HG03064 (cell line): ENCODE results near the gene PXN.
A peak's percentile ranks its signal among the peaks of the same experiment; 100 is the strongest.
"Not testable (repeated sequence)": the region's sequence is repeated elsewhere in the genome, so short reads cannot be mapped to it uniquely, and the experiment has no call there.

Experiments used
- ATAC-seq: cut with Tn5 transposase; IDR thresholded peaks from one replicate; pipeline ENCODE4 v1.9.1; 2021; ENCODE audit warnings: low read depth; ENCODE audit not compliant: unreplicated experiment

Gene PXN

DNA sequence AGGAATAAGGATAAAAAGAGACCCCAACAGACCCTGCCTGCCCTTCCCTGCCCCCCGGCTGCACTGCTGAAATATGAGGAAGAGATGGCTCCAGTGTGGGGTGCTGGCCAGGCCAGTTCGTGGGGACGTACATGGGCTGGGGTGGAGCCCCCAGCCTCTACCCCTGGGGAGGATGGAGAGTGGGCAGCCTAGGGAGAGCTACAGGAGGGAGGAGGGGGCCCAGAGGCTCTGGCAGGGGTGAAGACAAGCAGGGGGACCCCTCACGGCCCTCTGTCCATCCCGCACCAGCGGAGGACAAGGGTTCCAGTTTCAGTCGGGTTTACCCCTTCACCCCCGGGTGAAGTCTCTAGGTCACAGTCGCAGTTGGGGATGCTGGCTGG is 53.6 kb downstream of the PXN start:
- ATAC-seq = no peak

DNA sequence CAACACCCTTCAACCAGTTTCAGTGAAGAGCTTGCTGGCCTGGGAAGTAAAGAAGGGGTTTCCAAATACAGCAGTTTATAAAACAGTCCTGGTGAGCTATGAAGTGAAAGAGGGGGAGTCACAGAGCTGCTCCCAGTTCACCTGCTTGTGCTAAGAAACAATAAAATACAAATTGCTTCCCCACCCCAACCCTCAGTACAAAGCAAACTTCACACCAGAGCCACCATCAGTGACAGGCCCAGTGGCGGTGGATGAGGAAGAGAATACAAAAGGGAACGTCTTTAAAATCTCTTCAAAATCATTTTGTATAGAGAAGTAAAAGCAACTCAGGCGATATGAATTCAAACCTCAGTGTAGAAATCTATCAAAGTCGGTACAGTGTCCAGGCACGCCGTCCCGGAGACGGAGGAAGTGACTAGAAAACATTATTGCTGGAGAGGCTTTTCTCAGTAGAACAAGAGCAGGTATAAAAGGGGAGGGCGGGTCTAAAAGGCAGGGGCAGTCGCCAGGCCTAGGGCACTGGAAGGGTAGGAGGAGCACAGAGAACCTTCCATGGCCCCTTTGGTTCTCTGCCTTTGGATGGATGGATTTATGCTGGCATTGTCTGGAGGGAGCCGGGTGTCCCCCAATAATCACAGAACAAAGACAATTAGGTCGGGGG is 54.2 kb downstream of the PXN start:
- ATAC-seq = no peak

DNA sequence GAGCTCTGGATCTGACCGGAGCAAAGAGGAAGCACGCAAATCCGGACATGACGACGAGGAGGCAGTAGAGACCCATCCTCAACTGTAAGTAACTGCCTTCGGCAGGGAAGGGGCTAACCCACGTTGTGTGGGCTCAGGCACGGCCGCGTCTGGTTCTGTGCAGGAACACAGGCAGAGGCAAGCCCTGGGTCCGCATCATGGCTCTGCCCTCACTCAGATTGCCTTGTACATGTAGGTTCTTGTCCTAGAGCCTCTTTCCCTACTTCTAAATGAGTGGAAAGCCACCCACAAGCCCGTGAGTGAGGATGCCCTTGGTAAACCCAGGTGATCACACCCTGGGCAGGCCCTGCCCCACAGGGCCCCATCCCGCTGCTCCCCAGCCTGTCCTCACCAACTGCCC is 55.7 kb downstream of the PXN start:
- no peak for ATAC-seq

DNA sequence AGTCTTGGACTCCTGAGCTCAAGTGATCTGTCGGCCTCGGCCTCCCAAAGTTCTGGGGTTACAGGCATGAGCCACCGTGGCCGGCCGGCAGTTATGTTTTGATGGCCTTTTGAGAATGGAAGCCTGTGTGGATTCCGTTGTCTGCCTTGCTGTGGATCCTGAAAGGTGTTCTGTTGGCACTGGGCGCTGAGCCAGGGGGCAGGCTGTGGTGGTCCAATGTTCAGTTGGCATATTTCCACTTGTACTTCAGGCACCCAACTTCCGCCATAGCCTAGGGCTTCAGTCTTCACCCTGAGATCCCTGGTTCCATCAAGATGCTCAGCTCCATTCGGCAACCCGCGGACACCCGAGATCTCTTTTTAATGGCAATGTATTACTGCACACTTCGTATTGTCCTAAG is 58.3 kb downstream of the PXN start:
- no peak for ATAC-seq

DNA sequence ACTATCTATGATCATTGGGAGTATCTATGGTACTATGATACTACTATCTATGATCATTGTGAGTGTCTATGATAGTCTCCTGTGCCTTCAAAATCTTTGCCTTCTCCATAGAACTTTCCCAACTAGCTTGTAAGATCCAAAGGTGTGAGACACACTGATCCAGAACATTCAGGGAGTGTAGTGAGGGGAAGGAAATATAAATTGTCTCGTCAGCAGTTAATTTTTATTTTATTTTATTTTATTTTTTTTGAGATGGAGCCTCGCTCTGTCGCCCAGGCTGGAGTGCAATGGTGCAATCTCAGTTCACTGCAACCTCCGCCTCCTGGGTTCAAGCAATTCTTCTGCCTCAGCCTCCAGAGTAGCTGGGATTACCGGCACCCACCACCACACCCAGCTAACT is 58.7 kb downstream of the PXN start:
- ATAC-seq = not testable (repeated sequence)

DNA sequence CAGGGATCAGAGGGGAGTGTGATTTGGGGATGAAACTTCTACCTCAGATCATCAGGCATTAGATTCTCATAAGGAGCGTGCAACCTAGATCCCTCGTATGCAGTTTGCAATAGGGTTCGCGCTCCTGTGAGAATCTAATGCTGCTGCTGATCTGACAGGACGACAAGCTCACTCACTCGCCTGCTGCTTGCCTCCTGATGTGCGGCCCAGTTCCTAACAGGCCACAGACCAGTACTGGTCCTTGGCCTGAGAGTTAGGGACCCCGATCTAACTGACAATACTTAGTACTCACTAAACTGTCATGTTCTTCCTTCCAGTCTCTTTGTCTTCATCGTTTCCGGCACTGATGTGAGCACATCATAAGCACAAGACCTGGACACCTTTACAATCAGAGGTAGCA is 59.3 kb downstream of the PXN start:
- no peak for ATAC-seq

DNA sequence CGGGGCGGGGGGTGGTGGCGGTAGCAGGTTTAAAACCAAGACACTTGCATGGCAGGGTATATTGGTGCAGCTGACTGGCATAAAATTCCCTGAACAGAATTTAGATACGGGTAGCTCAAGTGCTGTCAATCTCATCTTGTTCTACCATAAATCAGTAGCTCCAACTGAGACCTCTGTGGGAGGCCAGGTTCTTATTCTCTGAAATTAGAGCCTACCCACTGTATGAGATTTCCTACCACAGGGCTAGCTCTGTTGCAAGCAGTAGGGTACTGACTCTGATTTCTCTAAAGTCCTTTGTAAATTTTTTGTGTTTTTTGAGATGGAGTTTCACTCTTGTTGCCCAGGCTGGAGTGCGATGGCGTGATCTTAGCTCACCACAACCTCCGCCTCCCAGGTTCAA is 61.4 kb downstream of the PXN start:
- no peak for ATAC-seq

DNA sequence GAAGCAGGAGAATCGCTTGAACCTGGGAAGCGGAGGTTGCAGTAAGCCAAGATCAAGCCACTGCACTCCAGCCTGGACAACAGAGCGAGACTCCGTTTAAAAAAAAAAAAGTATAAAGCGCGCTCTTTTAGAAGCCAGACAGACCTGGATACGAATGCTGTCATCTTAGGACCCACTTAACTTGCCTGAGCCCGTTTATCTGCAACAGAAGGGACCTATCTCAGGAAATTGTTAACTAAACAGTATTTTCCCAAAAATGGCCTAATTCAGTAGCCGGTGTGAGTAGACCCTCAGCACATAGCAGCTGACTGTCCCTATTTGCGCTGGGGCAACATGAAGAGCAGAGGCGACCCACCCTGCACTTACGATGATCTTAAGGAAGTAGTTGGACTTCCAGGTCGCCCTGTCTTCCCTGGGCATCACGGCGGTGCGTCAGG is 65.1 kb downstream of the PXN start:
- ATAC-seq = no peak

DNA sequence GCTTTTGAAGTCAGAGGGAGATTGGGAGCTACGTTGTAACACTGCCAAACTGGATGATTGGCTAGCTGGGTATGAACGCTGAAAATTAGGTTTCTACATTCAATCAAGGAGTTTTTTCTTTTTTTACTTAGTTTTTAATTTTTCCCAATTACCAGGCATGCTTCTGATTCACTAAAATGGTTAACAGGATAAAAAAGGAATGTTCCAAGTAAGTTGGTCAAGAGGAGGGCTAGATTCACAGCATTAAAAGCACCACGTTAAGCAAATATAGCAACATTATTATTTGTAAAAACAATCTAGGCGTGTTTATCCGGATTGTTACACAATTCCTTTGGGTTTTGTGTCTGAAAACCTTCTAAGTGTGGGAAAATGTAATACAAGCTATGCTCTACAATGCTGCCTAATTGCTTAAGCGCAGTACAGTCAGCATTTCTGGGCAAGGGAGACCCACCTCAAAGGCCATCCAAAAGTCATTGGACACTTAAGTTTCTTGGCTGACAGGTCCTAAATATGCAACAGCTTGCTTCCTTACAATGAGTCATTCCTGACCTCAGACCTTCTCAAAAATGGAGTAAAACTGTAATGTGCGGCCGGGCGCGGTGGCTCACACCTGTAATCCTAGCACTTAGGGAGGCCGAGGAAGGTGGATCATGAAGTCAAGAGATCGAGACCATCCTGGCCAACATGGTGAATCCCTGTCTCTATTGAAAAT is 65.8 kb downstream of the PXN start:
- no peak for ATAC-seq

DNA sequence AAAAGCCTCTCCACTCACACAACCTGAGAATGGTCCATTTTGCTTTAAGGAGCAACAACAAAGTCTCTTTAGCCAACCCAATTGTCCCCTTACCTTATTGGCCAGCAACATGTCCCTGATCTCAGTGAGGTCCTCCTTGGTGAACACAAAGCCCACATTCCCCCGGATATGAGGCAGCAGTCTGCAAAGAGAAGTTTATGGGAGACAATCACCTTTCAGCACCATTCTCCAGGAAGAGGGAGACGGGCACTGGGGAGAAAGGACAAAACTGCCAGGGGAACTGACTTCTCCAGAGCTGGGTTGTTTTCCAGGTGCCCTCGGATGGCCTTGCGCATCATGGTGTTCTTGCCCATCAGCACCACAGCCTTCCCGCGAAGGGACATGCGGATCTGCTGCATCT is 66.5 kb downstream of the PXN start:
- no peak for ATAC-seq

DNA sequence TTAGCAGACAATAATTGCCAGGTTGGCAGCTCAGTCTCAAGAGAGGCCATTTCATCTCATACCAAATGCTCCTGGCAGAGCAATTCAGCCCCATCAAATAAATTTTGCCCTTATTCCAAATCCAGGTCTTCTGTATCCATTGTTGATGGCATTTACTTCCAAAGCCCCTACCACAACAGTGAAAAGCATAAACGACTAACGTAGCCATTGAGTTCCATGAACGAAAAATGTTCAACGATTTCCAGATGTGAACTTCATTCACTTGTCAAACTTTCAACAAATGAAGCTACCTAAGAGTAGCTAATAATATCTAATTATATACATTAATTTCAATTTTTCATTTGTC is 68.0 kb downstream of the PXN start:
- ATAC-seq = no peak

DNA sequence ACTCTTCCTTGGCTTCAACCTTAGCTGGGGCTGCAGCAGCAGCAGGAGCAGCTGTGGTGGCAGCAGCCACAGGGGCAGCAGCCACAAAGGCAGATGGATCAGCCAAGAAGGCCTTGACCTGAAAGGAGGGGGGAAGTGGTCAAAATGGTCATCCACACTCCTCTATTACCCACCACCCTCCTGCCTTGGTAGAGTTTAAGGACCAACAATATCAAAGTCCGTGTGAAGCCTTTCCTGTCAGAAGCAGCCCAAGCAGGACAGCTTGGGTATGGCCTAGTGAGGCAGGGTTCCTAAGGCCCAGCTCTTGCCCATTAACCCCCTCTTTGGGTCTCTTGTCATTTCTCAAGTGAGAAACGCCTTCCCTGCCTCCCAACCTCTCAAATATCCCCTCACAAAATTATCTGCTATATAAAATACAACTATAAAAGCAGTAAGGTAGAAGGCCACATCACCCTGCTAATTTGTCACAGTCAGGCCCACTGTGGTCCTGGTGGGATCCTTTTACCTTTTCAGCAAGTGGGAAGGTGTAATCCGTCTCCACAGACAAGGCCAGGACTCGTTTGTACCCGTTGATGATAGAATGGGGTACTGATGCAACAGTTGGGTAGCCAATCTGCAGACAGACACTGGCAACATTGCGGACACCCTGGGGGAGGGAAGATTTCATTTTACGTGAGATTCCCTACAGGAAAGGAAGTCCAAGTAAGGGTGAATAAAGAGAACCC is 68.6 kb downstream of the PXN start:
- ATAC-seq = not testable (repeated sequence)

DNA sequence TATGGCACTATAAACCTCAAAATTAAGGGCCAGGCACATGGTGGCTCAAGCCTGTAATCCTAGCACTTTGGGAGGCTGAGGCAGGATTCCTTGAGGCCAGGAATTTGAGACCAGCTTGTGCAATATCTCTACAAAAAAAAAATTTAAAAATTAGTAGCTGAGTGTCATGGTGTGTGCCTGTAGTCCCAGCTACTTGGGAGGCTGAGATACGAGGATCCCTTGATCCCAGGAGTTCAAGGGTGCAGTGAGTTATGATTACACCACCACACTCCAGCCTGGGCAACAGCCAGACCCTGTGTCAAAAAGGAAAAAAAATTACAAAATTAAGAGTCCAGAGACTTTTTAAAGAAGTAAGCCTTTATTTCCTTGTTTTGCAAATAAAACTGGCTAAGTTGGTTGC is 69.2 kb downstream of the PXN start:
- ATAC-seq = no peak

DNA sequence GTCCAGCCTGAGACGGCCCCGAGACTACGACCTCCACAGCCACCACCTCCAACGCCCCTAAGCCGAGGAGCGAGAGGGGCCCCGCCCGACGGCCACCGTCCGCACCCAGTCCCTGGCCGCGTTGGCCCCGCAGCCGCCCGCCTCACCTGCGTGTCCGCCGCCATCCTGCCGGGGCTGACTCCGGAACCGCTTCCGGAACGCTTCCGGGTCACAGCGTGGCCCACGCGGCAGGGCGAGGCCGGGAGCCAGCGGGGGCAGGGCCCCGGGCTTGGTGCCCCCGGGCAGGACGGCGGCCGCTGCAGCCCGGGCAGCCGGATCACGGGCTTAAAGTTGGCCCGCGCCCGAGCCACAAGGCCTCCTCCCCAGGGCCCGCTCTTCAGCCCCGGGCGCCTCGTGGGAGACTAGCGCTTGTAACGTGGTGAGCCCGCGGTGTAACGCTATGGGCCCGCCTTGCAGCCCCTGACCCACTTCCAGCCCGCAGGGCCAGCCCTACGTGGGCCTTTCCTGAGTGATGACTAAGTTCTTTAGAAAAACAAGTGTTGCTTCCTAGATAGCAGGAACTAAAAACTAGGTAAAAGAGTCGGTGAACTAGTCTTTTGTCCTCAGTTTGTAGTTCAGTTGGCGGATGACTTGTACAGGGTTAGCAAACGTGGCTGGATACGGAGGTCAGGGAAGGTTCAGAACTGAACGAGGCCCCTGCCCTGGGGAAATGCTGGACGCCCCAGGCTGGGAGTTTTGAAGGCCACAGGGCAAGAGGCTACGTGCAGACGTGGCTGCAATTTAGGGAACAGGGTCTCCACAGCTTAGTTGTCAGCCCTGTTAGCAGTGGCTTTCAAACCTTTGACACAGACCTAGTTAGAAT is 70.8 kb downstream of the PXN start, which contains the start of gene GCN1:
Gene GCN1 (minus strand): TSS at position 182 of the 862 bp plus-strand sequence. CDS start 18 bp downstream, at position 164.
- ATAC-seq = peak; percentile 76

DNA sequence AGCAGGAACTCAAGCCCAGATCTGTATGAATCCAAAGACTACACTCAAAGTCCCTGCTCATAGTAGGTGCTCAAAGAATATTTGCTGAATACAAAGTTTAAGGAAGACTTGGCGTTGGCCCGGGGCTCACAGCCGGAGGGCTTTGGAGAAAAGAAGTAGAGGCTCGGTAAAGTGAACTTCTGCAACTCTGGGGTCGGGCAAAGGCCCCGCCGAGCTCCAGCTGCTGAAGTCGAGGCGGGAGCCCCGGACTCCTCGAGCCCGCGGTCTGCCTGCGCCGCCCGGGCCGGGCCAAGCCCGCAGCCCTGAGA is 71.3 kb downstream of the PXN start:
- ATAC-seq = peak; percentile 32

DNA sequence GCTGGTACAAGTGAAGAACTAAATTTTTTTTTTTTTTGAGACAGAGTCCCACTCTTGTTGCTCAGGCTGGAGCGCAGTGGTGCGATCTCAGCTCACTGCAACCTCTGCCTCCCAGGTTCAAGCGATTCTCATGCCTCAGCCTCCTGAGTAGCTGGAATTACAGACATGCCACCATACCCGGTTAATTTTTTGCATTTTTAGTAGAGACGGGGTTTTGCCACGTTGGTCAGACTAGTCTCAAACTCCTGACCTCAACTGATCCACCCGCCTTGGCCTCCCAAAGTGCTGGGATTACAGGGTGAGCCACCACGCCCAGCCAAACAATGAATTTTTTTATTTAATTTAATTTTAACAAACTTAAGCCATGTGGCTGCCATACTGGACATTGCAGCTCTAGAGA is 72.2 kb downstream of the PXN start:
- not testable (repeated sequence) for ATAC-seq

DNA sequence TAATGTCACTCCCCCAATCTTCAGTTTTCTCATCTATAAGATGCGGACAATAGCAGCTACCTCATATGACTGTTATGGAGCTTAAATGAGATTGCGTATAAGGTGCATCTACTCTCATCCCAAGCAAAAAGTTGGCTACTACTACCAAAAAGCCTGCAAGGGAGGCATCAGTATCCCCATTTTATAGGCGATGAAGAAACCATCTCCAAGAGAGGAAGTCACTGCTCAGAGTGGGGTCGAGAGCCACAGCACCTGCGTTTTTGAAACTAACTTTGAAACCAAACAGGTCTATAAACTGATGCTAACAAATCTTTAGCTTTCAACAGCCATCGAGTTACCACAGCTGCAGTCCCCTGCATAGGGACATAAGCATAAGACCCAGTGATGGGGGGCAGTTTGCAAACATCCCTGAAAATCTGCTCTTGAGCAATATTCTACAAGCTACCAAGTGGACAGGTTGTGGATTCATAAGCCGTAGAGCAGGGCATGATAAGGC is 74.5 kb downstream of the PXN start:
- no peak for ATAC-seq

DNA sequence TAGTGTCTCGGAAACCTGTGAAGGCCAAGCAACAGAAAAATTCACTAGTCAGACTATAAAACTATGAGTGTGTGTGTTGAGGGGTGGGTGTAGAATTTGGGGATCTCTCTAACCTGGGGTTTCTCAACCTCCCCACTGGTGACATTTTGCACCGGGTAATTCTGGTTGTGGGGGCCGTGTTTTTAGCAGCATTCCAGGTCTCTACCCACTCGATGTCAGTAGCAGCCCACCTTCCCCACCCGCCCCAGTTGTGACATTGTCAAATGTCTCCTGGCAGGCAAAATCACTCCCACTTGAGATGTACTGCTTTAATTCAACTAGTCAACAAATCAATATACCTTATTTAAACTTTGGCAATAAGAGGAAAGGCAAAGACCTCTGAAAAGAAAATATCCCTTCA is 75.1 kb downstream of the PXN start:
- ATAC-seq = no peak

DNA sequence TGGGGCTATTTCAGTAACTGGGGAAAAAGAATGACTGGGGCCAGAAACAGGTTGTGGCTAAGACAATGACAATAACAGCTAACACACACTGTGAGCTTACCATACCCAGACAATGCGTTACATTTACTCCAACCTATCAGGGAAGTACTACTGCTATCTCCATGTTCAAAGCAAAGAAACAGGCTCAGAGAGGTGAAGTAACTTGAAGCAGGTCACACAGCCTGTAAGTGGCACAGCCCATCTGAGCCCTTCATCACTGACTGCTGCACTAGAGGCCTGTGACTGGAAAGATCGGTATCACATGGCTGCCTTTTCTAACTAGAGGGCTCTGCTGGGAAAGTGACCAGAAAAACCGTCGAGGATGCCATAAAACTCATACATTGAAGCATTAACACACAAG is 78.9 kb downstream of the PXN start:
- no peak for ATAC-seq

DNA sequence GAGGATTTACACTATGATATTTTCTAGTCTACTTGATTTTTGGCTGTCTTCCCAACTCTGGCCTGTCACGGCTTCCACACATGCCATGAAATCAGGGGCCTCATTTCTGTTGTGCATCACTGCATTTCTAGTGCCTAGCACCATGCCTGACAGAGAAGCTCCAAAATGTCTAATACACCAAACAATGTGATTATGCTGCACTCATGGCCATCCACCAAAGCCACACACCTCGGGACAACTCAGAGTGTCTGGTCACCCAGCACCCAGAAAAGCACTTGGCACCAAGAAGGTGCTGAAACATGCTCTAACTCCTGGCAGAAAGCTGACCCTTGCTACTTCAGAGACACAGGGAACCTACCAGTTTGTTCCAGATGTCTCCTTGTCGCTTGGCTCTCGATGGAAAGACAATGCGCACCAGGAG is 82.3 kb downstream of the PXN start:
- no peak for ATAC-seq
